Effector CD8-positive, alpha-beta T cell (primary cell): ENCODE measurements around the gene RNF11.

ENCODE experiments used
- DNase-seq: peaks from one replicate; lab custom pipeline; 2025; lab: John Stamatoyannopoulos, UW

RNF11 gene

DNA sequence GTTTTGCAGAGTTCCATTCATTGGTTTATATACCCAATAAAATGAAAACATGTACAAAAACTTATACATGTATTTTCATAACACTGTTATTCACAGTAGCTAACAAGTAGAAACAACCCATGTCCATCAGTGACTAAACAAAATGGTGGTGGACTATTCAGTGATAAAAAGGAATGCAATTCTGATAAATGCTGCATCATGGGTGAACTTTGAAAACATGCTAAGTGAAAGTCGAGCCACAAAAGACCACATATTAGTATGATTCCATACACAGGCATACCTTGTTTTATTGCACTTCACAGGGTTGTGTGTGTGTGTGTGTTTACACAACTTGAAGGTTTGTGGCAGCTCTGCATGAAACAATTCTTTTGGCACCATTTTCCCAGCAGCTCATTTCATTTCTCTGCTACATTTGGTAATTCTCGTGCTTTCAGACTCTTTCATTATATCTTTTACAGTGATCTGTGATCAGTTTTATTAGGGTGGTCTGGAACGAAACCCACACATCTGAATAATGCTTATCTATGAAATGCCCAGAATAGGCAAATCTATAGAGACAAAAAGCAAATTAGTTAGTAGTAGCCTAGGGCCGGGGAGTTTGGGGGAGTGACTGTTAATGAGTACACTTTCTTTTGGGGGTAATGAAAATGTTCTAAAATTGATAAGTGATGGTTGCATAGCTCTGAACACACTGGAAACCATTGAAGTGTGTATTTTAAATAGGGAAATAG is 27.2 kb downstream of the RNF11 start:
- no peak for DNase-seq

DNA sequence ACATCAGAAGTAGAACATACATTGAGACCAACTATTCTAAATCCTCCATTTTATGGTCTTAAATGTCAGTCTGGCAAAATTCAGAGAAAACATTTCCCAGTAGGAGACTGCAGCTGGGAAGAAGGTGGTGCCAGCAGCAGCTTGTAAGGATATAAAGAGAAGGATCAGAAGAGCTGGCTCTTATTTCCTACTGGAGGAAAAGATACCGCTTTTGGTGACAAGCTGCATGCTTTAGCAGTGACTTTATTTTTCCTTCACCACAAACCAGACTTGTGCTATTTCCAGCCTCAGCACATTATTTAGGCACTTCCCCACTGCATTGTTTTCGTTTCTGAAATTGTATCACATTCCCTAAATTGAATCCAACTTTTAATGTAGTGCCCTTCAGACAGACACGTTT is 28.4 kb downstream of the RNF11 start:
- no peak for DNase-seq

DNA sequence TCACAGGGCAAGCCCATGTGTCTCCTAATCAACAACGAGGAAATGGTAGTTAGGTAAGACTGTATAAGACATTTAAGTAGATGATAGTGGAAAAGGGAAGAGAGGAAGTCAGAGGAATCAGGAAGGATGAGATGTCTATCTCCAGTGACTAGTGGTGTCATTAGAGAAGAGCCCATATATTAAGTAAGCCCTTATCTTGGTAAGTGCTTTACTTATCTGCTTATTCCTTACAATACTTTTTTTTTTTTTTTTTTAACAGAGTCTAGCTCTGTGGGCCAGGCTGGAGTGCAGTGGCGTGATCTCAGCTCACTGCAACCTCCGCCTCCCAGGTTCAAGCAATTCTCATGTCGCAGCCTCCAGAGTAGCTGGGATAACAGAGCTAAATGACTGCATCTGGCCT is 29.5 kb downstream of the RNF11 start:
- no peak for DNase-seq

DNA sequence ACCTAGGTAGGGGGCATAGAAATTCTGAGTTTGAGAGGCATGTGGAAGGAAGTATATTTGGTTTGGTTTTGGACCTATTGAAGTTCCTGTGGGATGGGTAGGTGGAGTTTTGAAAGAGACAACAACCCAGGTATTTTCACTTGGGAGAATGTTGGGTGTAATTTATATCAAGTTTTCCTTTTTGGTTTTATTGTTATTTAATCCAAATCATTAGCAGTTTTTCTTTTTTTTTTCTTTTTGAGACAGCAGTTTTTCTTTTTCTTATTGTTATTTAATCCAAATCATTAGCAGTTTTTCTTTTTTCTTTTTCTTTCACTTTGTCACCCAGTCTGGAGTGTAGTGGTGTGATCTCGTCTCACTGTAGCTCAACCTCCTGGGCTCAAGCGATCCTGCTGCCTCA is 30.1 kb downstream of the RNF11 start:
- DNase-seq: no peak

DNA sequence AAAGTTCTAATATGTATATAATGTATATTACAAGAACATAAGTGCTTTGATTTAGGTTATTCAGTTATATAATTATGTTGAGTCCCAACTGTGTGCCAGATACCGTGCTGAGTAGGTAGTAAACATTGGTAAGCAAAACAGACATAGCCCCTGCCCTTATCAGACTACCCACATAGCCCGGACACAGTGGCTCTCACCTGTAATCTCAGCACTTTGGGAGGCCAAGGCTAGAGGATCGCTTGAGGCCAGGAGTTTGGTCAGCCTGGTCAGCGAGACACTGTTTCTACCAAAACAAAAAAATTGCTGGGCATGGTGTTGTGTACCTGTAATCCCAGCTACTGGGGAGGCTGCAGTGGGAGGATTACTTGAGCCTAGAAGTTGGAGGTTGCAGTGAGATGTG is 30.7 kb downstream of the RNF11 start:
- DNase-seq: no peak

DNA sequence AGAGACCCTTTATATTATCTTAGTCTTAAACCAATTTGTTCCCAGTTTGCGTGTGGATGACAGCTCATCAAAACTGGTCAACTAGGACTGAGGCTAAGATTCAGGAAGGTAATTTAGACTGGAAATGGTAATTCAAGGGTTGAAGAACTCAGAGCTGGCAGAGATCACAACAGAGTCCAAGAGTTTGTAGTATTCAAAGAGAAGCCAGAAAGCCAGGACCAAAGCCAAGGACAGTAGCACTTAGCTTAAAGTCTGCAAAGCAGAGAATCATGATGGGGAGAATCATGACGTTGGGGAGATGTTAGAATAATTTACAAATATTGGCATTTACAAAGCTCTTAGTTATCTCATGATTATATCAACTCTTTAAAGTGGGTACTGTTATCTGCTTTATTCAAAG is 32.6 kb downstream of the RNF11 start:
- DNase-seq: no peak

DNA sequence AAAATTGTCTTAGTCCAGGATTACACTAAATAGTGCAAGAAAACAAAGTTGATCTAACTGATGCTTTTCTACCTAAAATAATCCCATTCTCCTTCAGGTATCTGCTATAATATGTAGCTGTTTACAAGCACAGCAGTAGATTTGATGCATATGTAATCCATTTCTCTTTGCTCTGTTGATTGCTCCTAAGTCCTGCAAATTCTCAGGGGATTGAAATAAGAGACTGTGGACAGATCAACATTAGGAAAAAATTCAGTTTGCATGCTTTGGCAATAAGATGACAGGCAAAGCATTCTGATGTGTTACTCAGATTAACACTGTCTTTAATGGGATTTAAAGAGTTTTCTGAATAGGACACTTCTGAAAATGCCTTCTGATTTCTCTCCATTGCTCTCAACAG is 34.7 kb downstream of the RNF11 start:
- DNase-seq: no peak

DNA sequence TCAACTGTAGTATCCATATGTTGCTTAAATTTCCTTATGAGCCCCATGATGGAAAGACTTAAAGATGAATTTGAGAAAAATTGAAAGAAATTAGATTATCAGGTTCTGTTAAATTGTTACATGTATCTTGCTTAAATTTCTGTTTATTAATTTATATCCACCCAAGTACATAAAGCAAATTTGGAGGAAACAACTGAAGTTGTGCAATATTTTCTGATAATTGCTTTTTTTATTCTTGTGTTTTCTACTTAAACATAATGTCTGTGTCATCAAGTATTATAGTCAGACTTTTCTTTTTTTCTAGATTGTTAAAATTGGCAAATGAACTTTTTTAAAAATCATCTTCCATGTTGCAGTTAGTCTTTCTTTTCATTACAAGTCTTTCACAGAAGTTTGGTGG is 36.8 kb downstream of the RNF11 start:
- DNase-seq: no peak

DNA sequence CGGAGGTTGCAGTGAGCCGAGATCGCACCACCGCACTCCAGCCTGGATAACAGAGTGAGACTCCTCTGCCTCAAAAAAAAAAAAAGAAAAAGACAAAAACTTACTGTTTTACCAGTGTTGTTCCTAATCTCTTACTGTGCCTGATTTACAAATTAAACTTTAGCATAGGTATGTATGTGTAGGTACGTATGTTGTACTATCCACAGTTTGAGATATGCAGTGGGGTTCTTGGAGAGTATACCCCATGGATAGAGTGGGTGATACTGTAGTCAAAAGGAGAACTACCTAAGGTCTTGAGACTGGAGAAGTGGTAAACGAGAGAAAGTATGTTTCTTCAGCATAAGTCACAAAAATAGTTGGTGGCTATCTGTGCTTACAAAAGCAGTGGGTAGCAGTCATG is 38.6 kb downstream of the RNF11 start:
- no peak for DNase-seq

DNA sequence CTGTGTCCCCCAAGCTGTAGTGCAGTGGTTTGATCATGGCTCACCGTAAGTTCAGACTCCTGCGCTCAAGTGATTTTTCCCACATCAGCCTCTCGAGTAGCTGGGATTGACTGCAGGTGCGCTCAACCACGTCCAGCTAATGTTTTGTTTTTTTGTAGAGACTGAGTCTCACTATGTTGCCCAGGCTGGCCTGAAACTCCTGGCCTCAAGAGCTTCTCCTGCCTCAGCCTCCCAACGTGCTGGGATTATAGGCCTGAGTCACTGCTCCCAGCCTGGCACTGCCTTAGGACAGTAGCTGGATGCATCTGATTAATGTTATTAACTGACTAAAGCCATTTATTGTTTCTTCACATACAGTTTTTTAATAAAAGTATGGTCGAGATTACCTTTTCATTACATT is 40.2 kb downstream of the RNF11 start:
- DNase-seq: no peak

DNA sequence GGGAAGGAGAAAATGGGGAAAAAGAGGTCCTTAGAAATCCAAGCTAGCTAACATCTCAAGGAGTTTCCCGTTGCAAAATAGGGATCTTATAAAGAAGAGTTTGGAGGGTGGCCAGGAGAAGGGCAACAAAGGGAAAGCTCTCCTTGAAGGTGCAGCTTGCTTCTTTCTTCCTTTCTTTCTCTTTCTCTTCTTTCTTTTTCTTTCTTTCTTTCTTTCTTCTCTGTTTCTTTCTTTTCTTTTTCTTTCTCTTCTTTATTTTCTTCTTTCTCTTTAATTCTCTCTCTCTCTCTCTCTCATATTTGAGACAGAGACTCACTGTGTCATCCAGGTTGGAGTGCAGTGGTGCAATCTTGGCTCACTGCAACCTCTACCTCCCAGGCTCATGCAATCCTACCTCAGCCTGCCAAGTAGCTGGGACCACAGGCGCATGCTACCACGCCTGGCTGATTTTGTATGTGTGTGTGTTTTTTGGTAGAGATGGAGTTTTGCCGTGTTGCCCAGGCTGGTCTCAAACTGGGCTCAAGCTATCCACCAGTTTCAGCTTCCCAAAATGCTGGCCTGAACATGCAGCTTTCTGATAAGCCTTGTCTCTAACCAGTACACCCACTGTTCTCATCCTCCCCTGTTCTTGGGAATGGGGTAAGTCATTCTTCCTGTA is 44.4 kb downstream of the RNF11 start:
- no peak for DNase-seq

DNA sequence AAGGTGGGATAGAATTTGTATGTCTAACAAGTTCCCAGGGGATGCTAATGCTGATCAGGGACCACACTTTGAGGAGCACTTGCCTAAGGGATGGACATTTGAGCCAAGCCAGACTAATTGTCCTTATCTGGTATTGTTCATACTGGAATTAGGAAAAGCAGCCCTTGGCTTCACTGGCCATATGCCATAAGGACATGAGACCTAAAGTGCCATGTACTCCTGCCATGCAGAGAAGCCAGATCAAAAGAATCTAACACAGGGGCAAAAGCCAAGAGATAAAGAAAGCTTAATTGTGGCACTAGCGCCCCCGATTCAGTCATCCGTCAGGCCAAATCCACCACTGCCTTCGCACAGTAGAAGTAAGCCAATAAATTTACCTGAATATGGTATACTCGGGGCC is 45.7 kb downstream of the RNF11 start:
- no peak for DNase-seq

DNA sequence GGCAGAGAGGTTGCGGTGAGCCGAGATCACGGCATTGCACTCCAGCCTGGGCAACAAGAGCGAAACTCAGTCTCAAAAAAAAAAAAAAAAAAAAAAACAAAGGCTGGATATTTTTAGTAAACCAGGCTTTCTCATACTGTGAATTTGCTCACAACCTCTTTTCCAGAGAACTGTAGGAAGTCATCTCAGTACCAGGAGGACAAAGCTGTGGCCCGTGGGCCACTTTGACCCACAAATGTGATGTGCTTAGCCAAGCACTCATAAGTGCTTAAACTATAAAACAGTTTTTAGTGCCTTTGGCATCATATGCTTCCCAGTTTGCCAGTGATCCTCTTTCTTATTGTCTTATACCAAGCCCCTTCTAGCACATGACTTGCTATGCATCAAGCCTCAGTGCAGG is 46.5 kb downstream of the RNF11 start:
- DNase-seq: no peak

DNA sequence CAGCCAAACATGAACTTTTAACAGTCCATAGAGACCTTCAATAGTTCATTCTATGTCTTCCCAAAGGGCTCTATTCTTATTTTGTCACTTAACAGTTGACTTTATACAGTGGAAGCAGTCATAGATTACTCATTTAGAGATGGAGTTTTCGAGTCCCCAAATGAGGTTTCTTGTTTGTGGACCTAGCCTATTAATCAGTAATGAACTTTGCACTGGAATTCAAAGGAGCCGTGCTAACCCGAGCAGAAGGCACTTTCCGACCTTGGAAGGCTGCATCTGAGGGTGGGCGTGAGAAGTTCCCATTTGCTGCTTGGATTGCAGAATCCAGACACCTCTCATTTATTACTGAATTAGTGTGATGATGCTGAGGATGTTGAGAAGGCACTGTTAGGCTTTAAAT is 47.9 kb downstream of the RNF11 start:
- no peak for DNase-seq

DNA sequence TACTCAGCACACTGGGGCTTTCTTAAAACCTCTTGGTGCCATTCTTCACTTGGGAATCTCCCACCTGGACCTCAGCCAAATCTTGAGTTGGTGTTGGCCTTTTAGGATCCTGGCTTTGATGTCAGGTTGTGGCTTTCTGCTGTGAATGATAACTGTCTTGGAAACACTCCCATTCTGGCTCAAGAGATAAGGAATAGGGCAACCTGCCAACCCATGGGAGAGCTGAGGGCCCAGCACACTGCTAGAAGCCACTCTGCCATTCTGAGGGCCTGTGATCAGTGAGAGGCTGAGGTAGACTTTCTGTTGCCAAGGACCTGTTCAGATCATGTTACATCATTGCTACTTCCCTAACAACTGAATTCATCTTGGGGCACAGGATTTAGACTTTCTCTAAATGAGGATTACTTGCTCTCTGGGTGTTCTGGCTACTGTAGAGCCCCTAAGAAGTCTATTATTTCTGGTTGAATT is 48.4 kb downstream of the RNF11 start:
- DNase-seq: no peak

DNA sequence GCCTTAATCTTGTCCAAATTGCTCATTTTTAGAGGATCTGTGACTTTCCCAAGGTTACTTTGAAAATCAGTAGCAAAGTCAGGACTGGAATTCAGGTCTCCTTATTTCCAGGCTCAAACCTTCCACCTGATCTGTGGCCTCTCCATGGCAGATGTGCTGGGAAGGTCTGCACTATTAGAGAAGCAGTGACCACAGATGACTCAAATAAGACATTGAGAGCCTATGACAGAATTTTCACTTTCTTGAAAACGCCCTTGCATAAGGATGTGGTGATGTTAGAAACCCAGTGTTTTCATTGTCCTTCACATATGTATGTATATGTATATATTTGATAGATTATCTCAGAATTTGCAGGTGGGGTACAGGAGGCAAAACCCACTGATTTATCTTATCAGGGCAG is 49.0 kb downstream of the RNF11 start:
- no peak for DNase-seq

DNA sequence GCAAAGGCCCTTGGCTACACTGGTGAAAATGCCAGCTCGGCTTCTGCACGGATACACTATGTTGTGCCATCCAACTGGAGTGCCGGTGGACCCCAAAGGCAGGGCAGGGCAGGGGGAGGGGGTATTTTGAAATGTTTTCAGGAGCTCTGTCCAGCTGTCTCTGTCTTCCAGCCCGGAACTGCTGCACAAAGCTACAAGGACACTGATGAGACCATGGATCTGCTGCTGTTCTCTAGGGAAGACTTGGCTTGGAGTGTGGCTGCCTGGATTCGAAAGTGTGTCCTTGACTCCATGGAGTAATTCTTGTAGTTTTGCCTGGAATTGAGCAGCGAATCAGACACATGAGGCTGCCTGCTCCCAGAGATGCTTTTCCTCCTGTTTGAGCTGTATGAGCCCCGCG is 51.9 kb downstream of the RNF11 start:
- DNase-seq: no peak

DNA sequence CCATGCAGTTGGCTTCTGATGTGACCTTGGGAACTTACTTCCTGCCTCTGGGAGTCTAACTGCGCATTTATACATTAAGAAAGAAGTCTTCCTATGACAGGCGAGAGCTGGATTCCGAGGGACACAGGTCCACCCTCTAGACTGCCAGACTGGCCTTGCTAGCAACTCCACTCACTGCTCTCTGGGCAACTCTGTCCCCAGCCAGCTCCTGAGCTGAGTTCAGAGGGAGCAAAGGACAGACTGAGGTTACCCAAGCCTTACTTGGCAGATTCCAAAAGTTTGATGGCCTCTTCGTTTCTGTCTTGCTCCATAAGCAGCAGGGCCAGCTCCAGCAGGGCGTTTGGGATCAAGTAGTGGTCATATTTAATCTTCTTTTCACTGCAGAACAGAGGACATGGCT is 52.5 kb downstream of the RNF11 start:
- no peak for DNase-seq

DNA sequence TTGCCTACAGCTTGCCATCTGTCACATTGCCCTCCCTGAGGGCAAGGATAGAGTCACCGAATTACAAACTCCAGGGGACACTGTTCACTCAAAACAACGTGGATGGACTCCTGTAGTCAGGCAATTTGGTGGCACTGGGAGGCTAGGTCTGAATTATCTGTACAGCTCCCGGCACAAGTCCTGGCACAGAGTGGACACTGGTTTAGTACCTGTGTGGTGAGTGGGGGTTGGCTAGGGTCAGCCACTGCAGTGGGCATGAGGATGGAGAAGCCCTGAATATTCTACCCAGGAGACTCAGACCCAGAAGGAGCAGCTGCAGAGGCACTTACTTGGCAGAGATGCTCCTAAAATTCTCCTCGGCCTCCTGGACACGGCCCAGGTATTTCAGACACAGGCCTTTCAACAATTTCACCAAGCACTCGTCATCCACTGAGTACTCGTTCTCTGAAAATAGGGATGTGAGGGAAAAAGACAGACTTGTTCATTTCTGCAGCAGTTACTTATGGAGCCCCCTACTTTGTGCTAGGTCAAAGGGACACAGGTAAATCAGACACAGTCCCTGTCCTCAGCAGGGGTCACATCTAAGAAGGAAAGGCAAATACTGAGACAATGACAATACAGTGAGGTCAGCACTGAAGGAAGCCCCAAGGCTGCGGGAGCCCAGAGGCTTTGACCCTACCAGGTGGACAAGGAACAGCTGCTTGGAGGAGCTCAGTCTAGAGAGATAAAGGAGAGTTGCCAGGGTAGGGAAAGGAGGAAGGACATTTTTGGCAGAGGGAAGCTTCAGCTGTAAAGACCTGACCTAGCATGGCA is 53.8 kb downstream of the RNF11 start:
- no peak for DNase-seq

DNA sequence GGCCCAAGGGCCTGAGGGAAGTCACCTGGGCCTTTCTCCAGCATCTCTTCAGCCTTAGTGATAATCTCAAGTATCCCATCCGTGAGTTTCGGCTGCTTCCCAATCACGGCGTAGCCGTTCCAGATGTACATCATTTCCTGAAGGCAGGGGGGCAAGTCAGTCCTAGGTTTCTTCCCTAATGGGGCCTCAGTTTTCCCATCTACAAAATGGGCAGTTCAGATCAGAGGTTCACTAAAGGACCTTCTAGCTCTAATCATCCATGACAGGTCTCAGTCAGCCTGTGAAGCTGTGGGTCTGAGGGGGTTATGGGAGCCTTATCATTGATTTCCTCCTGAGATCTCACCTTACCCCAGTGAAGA is 54.4 kb downstream of the RNF11 start:
- DNase-seq: no peak

DNA sequence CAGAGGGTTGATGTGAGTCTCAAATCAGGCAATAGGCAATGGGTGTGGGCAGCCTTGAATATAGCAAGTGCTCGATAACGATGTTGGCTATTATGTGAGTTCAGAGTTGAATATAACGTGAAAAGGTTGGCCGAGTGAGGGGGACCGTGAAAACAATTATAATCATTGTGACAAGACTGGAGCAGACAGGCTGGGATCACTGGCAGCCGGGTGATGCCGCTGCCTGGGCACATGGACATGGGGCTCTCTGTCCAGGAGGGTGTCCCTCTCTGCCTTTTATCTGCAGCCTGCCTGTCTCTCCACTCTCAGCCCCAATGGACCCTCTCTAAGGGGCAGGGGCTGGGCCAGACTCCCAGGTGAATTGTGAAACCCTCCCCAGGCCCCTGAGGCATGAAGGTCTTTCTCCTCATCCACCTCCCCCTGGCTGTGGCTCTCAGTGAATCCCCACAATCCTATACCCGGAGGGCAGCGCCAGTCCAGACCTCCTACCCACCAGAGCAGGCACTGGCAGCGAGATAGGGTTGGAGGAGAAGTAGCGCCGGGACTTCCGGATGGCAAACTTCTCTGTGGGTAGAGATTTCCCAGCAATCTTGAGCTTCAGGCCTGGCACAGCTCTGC is 57.9 kb downstream of the RNF11 start:
- DNase-seq: no peak

DNA sequence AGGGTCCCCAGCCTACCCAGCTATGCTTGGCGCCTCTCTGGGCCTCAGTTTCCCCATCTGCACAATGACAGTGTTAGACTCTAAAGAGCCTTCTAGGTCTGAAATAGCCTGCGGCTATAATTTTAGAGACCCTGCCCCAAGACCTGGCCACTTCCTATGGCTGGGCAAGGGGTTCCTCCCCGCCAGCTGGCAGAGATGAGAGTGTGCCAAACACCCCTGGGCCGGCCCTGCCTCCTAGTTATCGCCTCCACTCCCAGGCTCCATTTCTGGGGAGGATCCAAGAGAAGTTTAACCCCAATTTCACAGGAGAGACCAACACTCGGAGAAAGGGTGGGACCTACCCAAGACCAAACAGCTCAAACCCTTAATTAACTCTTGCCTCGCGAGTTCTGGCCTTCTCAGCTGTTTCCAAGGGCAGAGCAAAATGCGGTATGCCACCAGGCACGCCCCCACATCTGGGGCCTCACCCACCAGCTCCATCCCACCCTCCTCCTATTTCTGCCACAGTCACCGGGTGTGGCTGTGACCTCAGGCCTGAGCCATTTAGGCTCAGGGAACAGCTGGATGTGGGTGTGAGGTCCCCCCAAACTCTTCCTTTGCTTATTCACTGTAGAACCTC is 58.6 kb downstream of the RNF11 start:
- no peak for DNase-seq
